ENCODE results near the gene SLC38A9. TPM values are rescaled to one million over a fixed set of nuclear protein-coding genes. Genes with fewer than 3 reads are reported as not detected.

The SLC38A9 gene
- total RNA-seq, 1 experiment from 2014 or later: 27.0 TPM

DNA sequence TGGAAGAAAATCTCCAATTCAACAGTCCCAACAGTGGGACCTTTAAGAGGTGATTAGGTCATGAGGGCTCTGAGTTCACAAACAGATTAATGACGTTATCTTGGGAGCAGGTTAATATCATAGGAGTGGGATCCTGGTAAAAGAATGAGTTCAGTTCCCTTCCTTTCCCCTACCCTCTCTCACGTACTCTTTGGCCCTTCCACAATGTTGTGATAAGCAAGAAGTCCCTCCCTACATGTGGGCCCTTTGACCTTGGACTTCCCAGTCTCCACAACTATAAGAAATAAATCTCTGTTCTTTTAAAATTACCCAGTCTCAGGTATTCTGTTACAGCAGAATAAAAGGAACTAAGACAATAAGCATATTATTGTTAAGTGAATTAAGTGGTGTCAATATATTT lies 37.8 kb downstream of the SLC38A9 start:
- H3K4me3 Mint-ChIP-seq: no peak overlapping the region
- no peak overlapping the region for H3K27ac Mint-ChIP-seq
- ATAC-seq (no peak), DNase-seq (ENCODE audit: low spot score) (no peak)
- ChIA-PET POLR2A (no interaction called here), CTCF (no interaction called here)
- H3K36me3 Mint-ChIP-seq: peaks cover 11% of the 10 kb centered on the region
- no peaks in the 10 kb centered on the region for H3K4me1 Mint-ChIP-seq
- TF ChIP-seq, protein P1, sequence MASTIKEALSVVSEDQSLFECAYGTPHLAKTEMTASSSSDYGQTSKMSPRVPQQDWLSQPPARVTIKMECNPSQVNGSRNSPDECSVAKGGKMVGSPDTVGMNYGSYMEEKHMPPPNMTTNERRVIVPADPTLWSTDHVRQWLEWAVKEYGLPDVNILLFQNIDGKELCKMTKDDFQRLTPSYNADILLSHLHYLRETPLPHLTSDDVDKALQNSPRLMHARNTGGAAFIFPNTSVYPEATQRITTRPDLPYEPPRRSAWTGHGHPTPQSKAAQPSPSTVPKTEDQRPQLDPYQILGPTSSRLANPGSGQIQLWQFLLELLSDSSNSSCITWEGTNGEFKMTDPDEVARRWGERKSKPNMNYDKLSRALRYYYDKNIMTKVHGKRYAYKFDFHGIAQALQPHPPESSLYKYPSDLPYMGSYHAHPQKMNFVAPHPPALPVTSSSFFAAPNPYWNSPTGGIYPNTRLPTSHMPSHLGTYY (CRISPR knock-in tag; IDR thresholded peaks at IDR 0.05): no peak
- TF ChIP-seq ZNF219 (CRISPR knock-in tag; IDR thresholded peaks at IDR 0.05; ENCODE audit: borderline replicate concordance) (no peak), GTF2I (CRISPR knock-in tag; conservative IDR thresholded peaks at IDR 0.05) (no peak), ESRRA (CRISPR knock-in tag; IDR thresholded peaks at IDR 0.05; ENCODE audit: borderline replicate concordance) (no peak), JUN (CRISPR knock-in tag; IDR thresholded peaks at IDR 0.05) (no peak), ZNF671 (CRISPR knock-in tag; IDR thresholded peaks at IDR 0.05) (no peak), FOXP1 (CRISPR knock-in tag; IDR thresholded peaks at IDR 0.05; ENCODE audit: borderline replicate concordance) (no peak), SMAD4 (CRISPR knock-in tag; IDR thresholded peaks at IDR 0.05) (no peak), CBFB (CRISPR knock-in tag; IDR thresholded peaks at IDR 0.05; ENCODE audit: low read depth) (no peak), MXD4 (CRISPR knock-in tag; IDR thresholded peaks at IDR 0.05; ENCODE audit: borderline replicate concordance) (no peak), EMX1 (CRISPR knock-in tag; IDR thresholded peaks at IDR 0.05) (no peak)
- TF ChIP-seq, protein P2, sequence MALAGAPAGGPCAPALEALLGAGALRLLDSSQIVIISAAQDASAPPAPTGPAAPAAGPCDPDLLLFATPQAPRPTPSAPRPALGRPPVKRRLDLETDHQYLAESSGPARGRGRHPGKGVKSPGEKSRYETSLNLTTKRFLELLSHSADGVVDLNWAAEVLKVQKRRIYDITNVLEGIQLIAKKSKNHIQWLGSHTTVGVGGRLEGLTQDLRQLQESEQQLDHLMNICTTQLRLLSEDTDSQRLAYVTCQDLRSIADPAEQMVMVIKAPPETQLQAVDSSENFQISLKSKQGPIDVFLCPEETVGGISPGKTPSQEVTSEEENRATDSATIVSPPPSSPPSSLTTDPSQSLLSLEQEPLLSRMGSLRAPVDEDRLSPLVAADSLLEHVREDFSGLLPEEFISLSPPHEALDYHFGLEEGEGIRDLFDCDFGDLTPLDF (CRISPR knock-in tag; IDR thresholded peaks at IDR 0.05): no peak
- TF ChIP-seq, protein P3, sequence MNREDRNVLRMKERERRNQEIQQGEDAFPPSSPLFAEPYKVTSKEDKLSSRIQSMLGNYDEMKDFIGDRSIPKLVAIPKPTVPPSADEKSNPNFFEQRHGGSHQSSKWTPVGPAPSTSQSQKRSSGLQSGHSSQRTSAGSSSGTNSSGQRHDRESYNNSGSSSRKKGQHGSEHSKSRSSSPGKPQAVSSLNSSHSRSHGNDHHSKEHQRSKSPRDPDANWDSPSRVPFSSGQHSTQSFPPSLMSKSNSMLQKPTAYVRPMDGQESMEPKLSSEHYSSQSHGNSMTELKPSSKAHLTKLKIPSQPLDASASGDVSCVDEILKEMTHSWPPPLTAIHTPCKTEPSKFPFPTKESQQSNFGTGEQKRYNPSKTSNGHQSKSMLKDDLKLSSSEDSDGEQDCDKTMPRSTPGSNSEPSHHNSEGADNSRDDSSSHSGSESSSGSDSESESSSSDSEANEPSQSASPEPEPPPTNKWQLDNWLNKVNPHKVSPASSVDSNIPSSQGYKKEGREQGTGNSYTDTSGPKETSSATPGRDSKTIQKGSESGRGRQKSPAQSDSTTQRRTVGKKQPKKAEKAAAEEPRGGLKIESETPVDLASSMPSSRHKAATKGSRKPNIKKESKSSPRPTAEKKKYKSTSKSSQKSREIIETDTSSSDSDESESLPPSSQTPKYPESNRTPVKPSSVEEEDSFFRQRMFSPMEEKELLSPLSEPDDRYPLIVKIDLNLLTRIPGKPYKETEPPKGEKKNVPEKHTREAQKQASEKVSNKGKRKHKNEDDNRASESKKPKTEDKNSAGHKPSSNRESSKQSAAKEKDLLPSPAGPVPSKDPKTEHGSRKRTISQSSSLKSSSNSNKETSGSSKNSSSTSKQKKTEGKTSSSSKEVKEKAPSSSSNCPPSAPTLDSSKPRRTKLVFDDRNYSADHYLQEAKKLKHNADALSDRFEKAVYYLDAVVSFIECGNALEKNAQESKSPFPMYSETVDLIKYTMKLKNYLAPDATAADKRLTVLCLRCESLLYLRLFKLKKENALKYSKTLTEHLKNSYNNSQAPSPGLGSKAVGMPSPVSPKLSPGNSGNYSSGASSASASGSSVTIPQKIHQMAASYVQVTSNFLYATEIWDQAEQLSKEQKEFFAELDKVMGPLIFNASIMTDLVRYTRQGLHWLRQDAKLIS (CRISPR knock-in tag; IDR thresholded peaks at IDR 0.05; ENCODE audit: borderline replicate concordance): no peak
- TF ChIP-seq, protein P4, sequence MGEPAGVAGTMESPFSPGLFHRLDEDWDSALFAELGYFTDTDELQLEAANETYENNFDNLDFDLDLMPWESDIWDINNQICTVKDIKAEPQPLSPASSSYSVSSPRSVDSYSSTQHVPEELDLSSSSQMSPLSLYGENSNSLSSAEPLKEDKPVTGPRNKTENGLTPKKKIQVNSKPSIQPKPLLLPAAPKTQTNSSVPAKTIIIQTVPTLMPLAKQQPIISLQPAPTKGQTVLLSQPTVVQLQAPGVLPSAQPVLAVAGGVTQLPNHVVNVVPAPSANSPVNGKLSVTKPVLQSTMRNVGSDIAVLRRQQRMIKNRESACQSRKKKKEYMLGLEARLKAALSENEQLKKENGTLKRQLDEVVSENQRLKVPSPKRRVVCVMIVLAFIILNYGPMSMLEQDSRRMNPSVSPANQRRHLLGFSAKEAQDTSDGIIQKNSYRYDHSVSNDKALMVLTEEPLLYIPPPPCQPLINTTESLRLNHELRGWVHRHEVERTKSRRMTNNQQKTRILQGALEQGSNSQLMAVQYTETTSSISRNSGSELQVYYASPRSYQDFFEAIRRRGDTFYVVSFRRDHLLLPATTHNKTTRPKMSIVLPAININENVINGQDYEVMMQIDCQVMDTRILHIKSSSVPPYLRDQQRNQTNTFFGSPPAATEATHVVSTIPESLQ (CRISPR knock-in tag; IDR thresholded peaks at IDR 0.05): no peak
- TF ChIP-seq, protein P5, sequence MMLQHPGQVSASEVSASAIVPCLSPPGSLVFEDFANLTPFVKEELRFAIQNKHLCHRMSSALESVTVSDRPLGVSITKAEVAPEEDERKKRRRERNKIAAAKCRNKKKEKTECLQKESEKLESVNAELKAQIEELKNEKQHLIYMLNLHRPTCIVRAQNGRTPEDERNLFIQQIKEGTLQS (CRISPR knock-in tag; conservative IDR thresholded peaks at IDR 0.05): no peak
- TF ChIP-seq, protein P6, sequence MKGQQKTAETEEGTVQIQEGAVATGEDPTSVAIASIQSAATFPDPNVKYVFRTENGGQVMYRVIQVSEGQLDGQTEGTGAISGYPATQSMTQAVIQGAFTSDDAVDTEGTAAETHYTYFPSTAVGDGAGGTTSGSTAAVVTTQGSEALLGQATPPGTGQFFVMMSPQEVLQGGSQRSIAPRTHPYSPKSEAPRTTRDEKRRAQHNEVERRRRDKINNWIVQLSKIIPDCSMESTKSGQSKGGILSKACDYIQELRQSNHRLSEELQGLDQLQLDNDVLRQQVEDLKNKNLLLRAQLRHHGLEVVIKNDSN (CRISPR knock-in tag; IDR thresholded peaks at IDR 0.05): no peak
- TF ChIP-seq, protein P7, sequence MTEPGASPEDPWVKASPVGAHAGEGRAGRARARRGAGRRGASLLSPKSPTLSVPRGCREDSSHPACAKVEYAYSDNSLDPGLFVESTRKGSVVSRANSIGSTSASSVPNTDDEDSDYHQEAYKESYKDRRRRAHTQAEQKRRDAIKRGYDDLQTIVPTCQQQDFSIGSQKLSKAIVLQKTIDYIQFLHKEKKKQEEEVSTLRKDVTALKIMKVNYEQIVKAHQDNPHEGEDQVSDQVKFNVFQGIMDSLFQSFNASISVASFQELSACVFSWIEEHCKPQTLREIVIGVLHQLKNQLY (CRISPR knock-in tag; IDR thresholded peaks at IDR 0.05): no peak
- TF ChIP-seq, protein P8, sequence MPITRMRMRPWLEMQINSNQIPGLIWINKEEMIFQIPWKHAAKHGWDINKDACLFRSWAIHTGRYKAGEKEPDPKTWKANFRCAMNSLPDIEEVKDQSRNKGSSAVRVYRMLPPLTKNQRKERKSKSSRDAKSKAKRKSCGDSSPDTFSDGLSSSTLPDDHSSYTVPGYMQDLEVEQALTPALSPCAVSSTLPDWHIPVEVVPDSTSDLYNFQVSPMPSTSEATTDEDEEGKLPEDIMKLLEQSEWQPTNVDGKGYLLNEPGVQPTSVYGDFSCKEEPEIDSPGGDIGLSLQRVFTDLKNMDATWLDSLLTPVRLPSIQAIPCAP (CRISPR knock-in tag; IDR thresholded peaks at IDR 0.05): no peak
- H3K9me3 Mint-ChIP-seq: no peaks in the 10 kb centered on the region
- H3K27me3 Mint-ChIP-seq (ENCODE audit: low read depth): no peaks in the 10 kb centered on the region

Data from WTC11 (cell line).